Osteocyte (in vitro differentiated cells): ENCODE measurements around the gene GJD3. TPM values are rescaled to one million over a fixed set of nuclear protein-coding genes. Genes with fewer than 3 reads are reported as not detected.

Experiments used
- DNase-seq: peaks from one replicate; pipeline ENCODE4 v3.0.0; 2021; ENCODE audit warnings: mixed read lengths; ENCODE audit not compliant: unreplicated experiment; ENCODE audit errors: extremely low spot score
- H3K27ac Mint-ChIP-seq: one replicate; pipeline ENCODE4 v1.8.0; 2021; ENCODE audit warnings: mild to moderate bottlenecking, mixed read lengths; ENCODE audit not compliant: unreplicated experiment
- H3K27me3 Mint-ChIP-seq: one replicate; pipeline ENCODE4 v1.8.0; 2021; ENCODE audit warnings: mixed read lengths; ENCODE audit not compliant: unreplicated experiment
- H3K36me3 Mint-ChIP-seq: one replicate; pipeline ENCODE4 v1.8.0; 2021; ENCODE audit warnings: mixed read lengths; ENCODE audit not compliant: unreplicated experiment
- H3K4me1 Mint-ChIP-seq: one replicate; pipeline ENCODE4 v1.8.0; 2021; ENCODE audit warnings: mixed read lengths; ENCODE audit not compliant: unreplicated experiment
- H3K4me3 Mint-ChIP-seq: one replicate; pipeline ENCODE4 v1.8.0; 2021; ENCODE audit warnings: mild to moderate bottlenecking, moderate library complexity, mixed read lengths; ENCODE audit not compliant: unreplicated experiment
- H3K9me3 Mint-ChIP-seq: one replicate; pipeline ENCODE4 v1.8.0; 2021; ENCODE audit warnings: mixed read lengths; ENCODE audit not compliant: unreplicated experiment
- total RNA-seq: library from RNA; stranded (reverse); gene quantifications from 2 replicates; pipeline ENCODE4 v1.2.1, GENCODE V29; 2021
- TF ChIP-seq, protein P1 (sequence below): fragments of 200-600 bp; sonication (generic); IDR thresholded peaks from 2 replicates; pipeline ENCODE4 v1.5.0; 2021; ENCODE audit warnings: antibody characterized with exemption, mild to moderate bottlenecking, moderate library complexity

GJD3 gene
- total RNA-seq, 1 donor from 2014 or later = 0.40 TPM

DNA sequence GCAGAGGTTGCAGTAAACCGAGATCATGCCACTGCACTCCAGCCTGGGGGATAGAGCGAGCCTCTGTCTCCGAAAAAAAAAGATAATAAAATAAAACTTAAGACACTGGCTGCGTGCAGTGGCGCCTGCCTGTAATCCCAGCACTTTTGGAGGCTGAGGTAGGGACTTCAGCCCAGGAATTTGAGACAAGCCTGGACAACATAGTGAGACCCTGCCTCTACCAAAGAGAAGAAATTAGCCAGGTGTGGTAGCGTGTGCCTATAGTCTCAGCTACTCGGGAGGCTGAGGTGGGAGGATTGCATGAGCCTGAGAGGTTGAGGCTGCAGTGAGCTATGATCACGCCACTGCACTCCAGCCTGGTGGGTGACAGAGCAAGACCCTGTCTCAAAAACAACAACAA is 28.9 kb downstream of the GJD3 start:
- Mint-ChIP-seq H3K4me1 (peaks cover 54% of the 10 kb centered on the region), H3K27me3 (no peaks in the 10 kb centered on the region), H3K27ac (peak overlapping the region; percentile 80), H3K4me3 (no peak overlapping the region), H3K36me3 (peaks cover 23% of the 10 kb centered on the region), H3K9me3 (no peaks in the 10 kb centered on the region)
- DNase-seq = no peak
- TF ChIP-seq, protein P1, sequence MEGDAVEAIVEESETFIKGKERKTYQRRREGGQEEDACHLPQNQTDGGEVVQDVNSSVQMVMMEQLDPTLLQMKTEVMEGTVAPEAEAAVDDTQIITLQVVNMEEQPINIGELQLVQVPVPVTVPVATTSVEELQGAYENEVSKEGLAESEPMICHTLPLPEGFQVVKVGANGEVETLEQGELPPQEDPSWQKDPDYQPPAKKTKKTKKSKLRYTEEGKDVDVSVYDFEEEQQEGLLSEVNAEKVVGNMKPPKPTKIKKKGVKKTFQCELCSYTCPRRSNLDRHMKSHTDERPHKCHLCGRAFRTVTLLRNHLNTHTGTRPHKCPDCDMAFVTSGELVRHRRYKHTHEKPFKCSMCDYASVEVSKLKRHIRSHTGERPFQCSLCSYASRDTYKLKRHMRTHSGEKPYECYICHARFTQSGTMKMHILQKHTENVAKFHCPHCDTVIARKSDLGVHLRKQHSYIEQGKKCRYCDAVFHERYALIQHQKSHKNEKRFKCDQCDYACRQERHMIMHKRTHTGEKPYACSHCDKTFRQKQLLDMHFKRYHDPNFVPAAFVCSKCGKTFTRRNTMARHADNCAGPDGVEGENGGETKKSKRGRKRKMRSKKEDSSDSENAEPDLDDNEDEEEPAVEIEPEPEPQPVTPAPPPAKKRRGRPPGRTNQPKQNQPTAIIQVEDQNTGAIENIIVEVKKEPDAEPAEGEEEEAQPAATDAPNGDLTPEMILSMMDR = no peak

GRCh38 chr17:40333781-40334448 is 30.6 kb downstream of the GJD3 start:
- DNase-seq = no peak
- no peaks in the 10 kb centered on the region for H3K27me3 Mint-ChIP-seq
- H3K36me3 Mint-ChIP-seq = peaks cover 13% of the 10 kb centered on the region
- TF ChIP-seq, protein P1 = no peak
- peaks cover 53% of the 10 kb centered on the region for H3K4me1 Mint-ChIP-seq
- no peaks in the 10 kb centered on the region for H3K9me3 Mint-ChIP-seq
- peak overlapping the region; percentile 80 for H3K27ac Mint-ChIP-seq
- H3K4me3 Mint-ChIP-seq = no peak overlapping the region

- peaks cover 68% of the 10 kb centered on the region for H3K4me1 Mint-ChIP-seq
- no peaks in the 10 kb centered on the region for H3K9me3 Mint-ChIP-seq
- H3K36me3 Mint-ChIP-seq = peaks cover 15% of the 10 kb centered on the region
- H3K4me3 Mint-ChIP-seq = peak overlapping the region; percentile 56
- TF ChIP-seq, protein P1 = no peak
- DNase-seq = peak; percentile 94
- no peaks in the 10 kb centered on the region for H3K27me3 Mint-ChIP-seq
- H3K27ac Mint-ChIP-seq = peak overlapping the region; percentile 81
These were observed 32.5 kb downstream of the GJD3 start for GRCh38 chr17:40331743-40332641.

- Mint-ChIP-seq H3K36me3 (peaks cover 15% of the 10 kb centered on the region), H3K27me3 (no peaks in the 10 kb centered on the region), H3K4me1 (peaks cover 76% of the 10 kb centered on the region), H3K4me3 (peak overlapping the region; percentile 52), H3K9me3 (no peaks in the 10 kb centered on the region), H3K27ac (peak overlapping the region; percentile 81)
- TF ChIP-seq, protein P1 = no peak
- DNase-seq = no peak
These were observed 33.6 kb downstream of the GJD3 start for GRCh38 chr17:40330850-40331470.
